Stimulated activated CD4-positive, alpha-beta T cell treated with anti-CD3 and anti-CD28 coated beads, Interleukin-4, amount 100 ng/mL, for 48 hours (primary cell): Measurements from ENCODE around the gene EXOC3.

Experiments
- DNase-seq, 2 donors: peaks; one replicate each; pipeline ENCODE4 v3.0.0-alpha.2; 2020; ENCODE audit warnings: low read depth in 2 of 2

Gene EXOC3

GRCh38 chr5:439181-439580 is 3.8 kb upstream of the EXOC3 start:
- no peak for DNase-seq

- DNase-seq, result no peak
Observed at GRCh38 chr5:439636-440035, 3.3 kb upstream of the EXOC3 start.

GRCh38 chr5:440401-441201 is 2.4 kb upstream of the EXOC3 start:
- no peak for DNase-seq

- DNase-seq, result no peak
Observed at GRCh38 chr5:441996-442334, 1.0 kb upstream of the EXOC3 start.

- peak; percentile 26 to 34 for DNase-seq
Observed at GRCh38 chr5:443239-444151, 519 bp downstream of the EXOC3 start.

- DNase-seq, result no peak
Observed at GRCh38 chr5:444226-444625, 1.2 kb downstream of the EXOC3 start.

GRCh38 chr5:445591-445990 is 2.6 kb downstream of the EXOC3 start:
- DNase-seq, result no peak

- DNase-seq, result no peak
Observed at GRCh38 chr5:446066-446882, 3.3 kb downstream of the EXOC3 start.

- DNase-seq, result no peak
Observed at GRCh38 chr5:446883-447263, 3.9 kb downstream of the EXOC3 start.

- no peak for DNase-seq
Observed at GRCh38 chr5:447501-447900, 4.5 kb downstream of the EXOC3 start.

GRCh38 chr5:448061-448765 is 5.2 kb downstream of the EXOC3 start:
- no peak for DNase-seq

- DNase-seq, result no peak
Observed at GRCh38 chr5:448766-449090, 5.8 kb downstream of the EXOC3 start.

- DNase-seq, result no peak
Observed at GRCh38 chr5:449151-449550, 6.2 kb downstream of the EXOC3 start.

GRCh38 chr5:451587-452458 is 8.8 kb downstream of the EXOC3 start:
- DNase-seq, result no peak

GRCh38 chr5:452978-453710 is 10.2 kb downstream of the EXOC3 start:
- DNase-seq, result no peak

GRCh38 chr5:453725-454481 is 10.9 kb downstream of the EXOC3 start:
- no peak for DNase-seq

GRCh38 chr5:454936-455335 is 12.0 kb downstream of the EXOC3 start:
- DNase-seq, result no peak

- DNase-seq, result no peak
Observed at GRCh38 chr5:455806-456205, 12.8 kb downstream of the EXOC3 start.
